ENCODE data around the gene OR10D3.

GRCh38 chr11:124198897-124199296 is 15.8 kb downstream of the OR10D3 start:
- TF ChIP-seq USF1 (IDR thresholded peaks at IDR 0.05; ENCODE audit: borderline replicate concordance, extremely low read length, insufficient read depth, low read depth, low read length) (no peak), SRF (IDR thresholded peaks at IDR 0.05; ENCODE audit: low read depth in 2 of 2, low read length in 2 of 2) (no peak), CHD1 (IDR thresholded peaks at IDR 0.05; ENCODE audit: low read depth, low read length) (no peak), CBFB (IDR thresholded peaks at IDR 0.05; ENCODE audit: low read depth) (no peak), SIN3A (IDR thresholded peaks at IDR 0.05; ENCODE audit: low read depth, low read length) (no peak)

Measured in GM12878 (cell line).